NCI-H2029 treated with DMSO at 0.1 percent for 48 hours (cell line): Measurements from ENCODE around the gene CAMTA1.
A peak's percentile ranks its signal among the peaks of the same experiment; 100 is the strongest.
"Not testable (repeated sequence)": the region's sequence is repeated elsewhere in the genome, so short reads cannot be mapped to it uniquely, and the experiment has no call there.

Experiments used
- DNase-seq: peaks from one replicate; lab custom pipeline; 2025; lab: John Stamatoyannopoulos, UW

The CAMTA1 gene

GRCh38 chr1:7781923-7782495, 996.8 kb downstream of the CAMTA1 start:
- DNase-seq = no peak

GRCh38 chr1:7783178-7783711, 998.0 kb downstream of the CAMTA1 start:
- DNase-seq = peak; percentile 15

GRCh38 chr1:7783826-7784491, 998.7 kb downstream of the CAMTA1 start, which contains the start of gene PER3:
TSS of gene PER3 (plus strand) at chr1:7784291. CDS start at chr1:7784878, 587 bp downstream.
- peak; percentile 65 for DNase-seq

- no peak for DNase-seq
Observed at GRCh38 chr1:7784492-7785071, 999.3 kb downstream of the CAMTA1 start.

GRCh38 chr1:7785108-7785507, 999.9 kb downstream of the CAMTA1 start:
- no peak for DNase-seq

- no peak for DNase-seq
Observed at GRCh38 chr1:7786795-7787194, 1001.5 kb downstream of the CAMTA1 start.

GRCh38 chr1:7789828-7790227, 1004.6 kb downstream of the CAMTA1 start:
- DNase-seq = no peak

GRCh38 chr1:7791027-7791426, 1005.8 kb downstream of the CAMTA1 start:
- not testable (repeated sequence) for DNase-seq

- DNase-seq = no peak
Observed at GRCh38 chr1:7795406-7795805, 1010.2 kb downstream of the CAMTA1 start.

GRCh38 chr1:7805460-7805859, 1020.2 kb downstream of the CAMTA1 start:
- DNase-seq = no peak

GRCh38 chr1:7808253-7808844, 1023.1 kb downstream of the CAMTA1 start:
- no peak for DNase-seq

GRCh38 chr1:7809742-7810141, 1024.5 kb downstream of the CAMTA1 start:
- no peak for DNase-seq

- no peak for DNase-seq
Observed at GRCh38 chr1:7810395-7810794, 1025.1 kb downstream of the CAMTA1 start.

GRCh38 chr1:7811476-7811875, 1026.2 kb downstream of the CAMTA1 start:
- DNase-seq = no peak

GRCh38 chr1:7813677-7814373, 1028.6 kb downstream of the CAMTA1 start:
- DNase-seq = no peak
